Left lung (tissue), 10 donors: ENCODE measurements around the gene FAM9C. TPM values are rescaled to one million over a fixed set of nuclear protein-coding genes. Genes with fewer than 3 reads are reported as not detected.
A peak's percentile ranks its signal among the peaks of the same experiment; 100 is the strongest.

Experiments used
- ATAC-seq: fragments of 200-7000 bp; cut with Tn5 transposase; one replicate; pipeline ENCODE4 v1.9.1; 2020; ENCODE audit warnings: moderate library complexity
- DNase-seq, 4 donors: peaks; one replicate each; pipeline ENCODE4 v3.0.0-alpha.2; 2013 to 2020
- H3K27ac ChIP-seq, 2 donors: fragments of 200-600 bp; sonication (generic) in 1 of 2; one replicate each; pipeline versions ENCODE4 v1.5.0 to v1.8.0; 2020 to 2021
- H3K27me3 ChIP-seq, 2 donors: fragments of 200-600 bp; sonication (generic) in 1 of 2; one replicate each; pipeline versions ENCODE4 v1.5.0 to v1.8.0; 2020 to 2021
- H3K36me3 ChIP-seq, 2 donors: fragments of 200-600 bp; sonication (generic) in 1 of 2; one replicate each; pipeline versions ENCODE4 v1.5.0 to v1.8.0; 2020 to 2021
- H3K4me1 ChIP-seq, 2 donors: fragments of 200-600 bp; one replicate each; pipeline ENCODE4 v1.8.0; 2021
- H3K4me3 ChIP-seq, 2 donors: fragments of 200-600 bp; sonication (generic) in 1 of 2; one replicate each; pipeline versions ENCODE4 v1.5.0 to v1.8.0; 2020 to 2021; ENCODE audit warnings: mild to moderate bottlenecking in 1 of 2
- H3K9me3 ChIP-seq, 2 donors: fragments of 200-600 bp; sonication (generic) in 1 of 2; one replicate each; pipeline versions ENCODE4 v1.5.0 to v1.8.0; 2020 to 2021
- CTCF ChIP-seq, 2 donors: fragments of 200-600 bp; sonication (generic) in 1 of 2; IDR thresholded peaks; one replicate each; pipeline versions ENCODE4 v1.5.0 to v1.8.0; 2021; ENCODE audit warnings: antibody characterized with exemption in 2 of 2
- intact Hi-C, 2 donors: fragments of 100-400 bp; cut with DNase I; formaldehyde crosslinking; loops; one replicate each; pipeline versions ENCODE4 v1.11.2 to v1.14.2; 2022
- polyA plus RNA-seq, 6 donors: library from polyadenylated mRNA; unstranded; fragments of 120-200 nt; gene quantifications; one replicate each; pipeline ENCODE4 v1.2.1, GENCODE V29; 2013; ENCODE audit not compliant: insufficient read length in 6 of 6
- total RNA-seq, 2 donors: library from RNA; stranded (reverse); fragmentation: NEBNext Ultra II Directional; extraction: Animal tissue kit (Norgen Biotek cat#: 25700); gene quantifications; one replicate each; pipeline ENCODE4 v1.2.1, GENCODE V29; 2021
- donor health status: DM: no; HTN: yes; CAD: no.
- donor health status: DM: no; HTN: no; CAD: no.

FAM9C gene
- total and polyA plus RNA-seq, 8 donors: 0.11 to 0.77 (median 0.21) TPM; not detected in 2

DNA sequence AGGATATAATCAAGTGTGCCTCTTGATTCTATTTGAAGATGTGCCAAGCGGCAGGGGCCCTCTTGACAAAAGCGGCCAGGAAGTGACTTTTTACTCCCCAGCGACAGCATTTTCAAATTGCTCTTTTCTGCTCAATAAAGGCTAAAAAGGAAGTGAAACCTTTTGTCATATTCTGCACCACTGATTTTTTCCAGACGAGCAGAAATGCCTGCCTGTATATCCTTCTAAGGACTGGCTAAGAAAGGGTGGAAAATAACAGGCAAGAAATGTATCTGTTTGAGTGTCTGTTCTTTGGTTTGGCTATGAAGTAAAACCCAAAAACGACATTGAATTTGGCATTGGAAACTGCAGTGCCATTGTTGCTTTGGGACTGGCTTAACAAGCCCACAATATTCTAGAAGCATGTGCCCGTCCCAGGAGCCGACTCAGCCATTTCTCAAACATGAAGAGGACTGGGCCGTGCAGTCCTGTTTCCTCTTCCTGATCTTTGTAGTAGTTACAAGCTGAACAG, 44.1 kb downstream of the FAM9C start:
- TF ChIP-seq CTCF (IDR thresholded peaks at IDR 0.05): no peak
- Histone ChIP-seq H3K4me3 (no peak overlapping the region), H3K27me3 (no peaks in the 10 kb centered on the region), H3K36me3 (no peaks in the 10 kb centered on the region), H3K4me1 (peaks cover 7 to 49% of the 10 kb centered on the region in 2 donors), H3K9me3 (no peaks in the 10 kb centered on the region), H3K27ac (peak overlapping the region; percentile 62 to 80)
- DNase-seq: no peak
- peak; percentile 44 for ATAC-seq
- intact Hi-C loops: no loop called here

DNA sequence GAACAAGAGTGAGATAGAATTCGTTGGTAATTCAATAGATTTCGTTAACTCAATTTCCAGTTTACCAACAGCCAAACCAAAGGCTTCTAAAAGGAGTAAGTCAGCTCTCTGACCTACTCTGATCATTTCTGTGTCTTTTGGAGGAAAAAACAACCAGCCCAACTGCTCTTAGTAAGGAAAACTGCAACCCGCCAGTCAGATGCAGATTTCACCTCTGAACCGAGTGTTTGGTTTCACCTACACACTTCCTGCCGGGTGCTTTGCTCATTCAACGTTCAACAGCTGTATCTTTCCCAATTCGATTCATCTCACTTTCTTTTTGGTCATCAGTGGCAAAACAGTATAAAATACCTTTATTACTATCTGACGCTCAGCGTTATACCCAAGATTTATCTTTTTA, 45.0 kb downstream of the FAM9C start:
- no peak for DNase-seq
- ATAC-seq: no peak
- no peak for TF ChIP-seq CTCF (IDR thresholded peaks at IDR 0.05)
- H3K9me3 ChIP-seq: no peaks in the 10 kb centered on the region
- no peak overlapping the region for H3K4me3 ChIP-seq
- H3K36me3 ChIP-seq: no peaks in the 10 kb centered on the region
- H3K27me3 ChIP-seq: no peaks in the 10 kb centered on the region
- H3K4me1 ChIP-seq: peaks cover 7 to 49% of the 10 kb centered on the region in 2 donors
- intact Hi-C loops: no loop called here
- H3K27ac ChIP-seq: peak overlapping the region; percentile 62 to 80

- no peak for TF ChIP-seq CTCF (IDR thresholded peaks at IDR 0.05)
- no peak overlapping the region for H3K4me3 ChIP-seq
- no peaks in the 10 kb centered on the region for H3K36me3 ChIP-seq
- H3K4me1 ChIP-seq: peaks cover 7 to 49% of the 10 kb centered on the region in 2 donors
- peak overlapping the region; percentile 46 to 80 for H3K27ac ChIP-seq
- intact Hi-C loops: no loop called here
- DNase-seq (no peak), ATAC-seq (peak; percentile 71)
- H3K9me3 ChIP-seq: no peaks in the 10 kb centered on the region
- H3K27me3 ChIP-seq: no peaks in the 10 kb centered on the region
Observed at GRCh38 chrX:12997906-12998687, 46.3 kb downstream of the FAM9C start.

DNA sequence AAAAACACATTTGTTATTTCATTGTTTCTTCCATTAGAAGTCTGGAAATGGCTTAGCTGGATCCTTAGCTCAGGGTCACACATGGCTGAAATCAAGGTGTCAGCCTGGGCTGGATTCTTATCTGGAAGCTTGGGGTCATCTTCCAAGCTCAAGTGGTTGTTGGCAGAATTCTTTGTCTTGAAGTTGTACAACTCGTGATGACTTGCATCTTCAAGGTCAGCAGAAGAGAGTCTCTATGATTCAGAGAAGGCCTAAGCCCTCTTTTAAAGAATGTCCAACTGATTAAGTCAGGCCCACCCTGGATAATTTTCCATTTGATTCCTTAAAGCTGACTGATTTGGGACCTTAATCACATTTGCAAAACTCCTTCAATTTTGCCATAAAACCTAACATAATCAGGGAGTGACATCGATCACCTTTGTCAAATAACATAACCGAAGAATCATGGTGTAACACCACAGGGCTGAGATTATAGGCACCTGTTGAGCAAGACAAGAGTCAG, 47.4 kb downstream of the FAM9C start:
- Histone ChIP-seq H3K9me3 (no peaks in the 10 kb centered on the region), H3K27me3 (no peaks in the 10 kb centered on the region), H3K27ac (peak overlapping the region in 1 of 2 donors; percentile 30), H3K36me3 (no peaks in the 10 kb centered on the region), H3K4me1 (peaks cover 7 to 43% of the 10 kb centered on the region in 2 donors), H3K4me3 (no peak overlapping the region)
- intact Hi-C loops: no loop called here
- DNase-seq (no peak), ATAC-seq (no peak)
- no peak for TF ChIP-seq CTCF (IDR thresholded peaks at IDR 0.05)

DNA sequence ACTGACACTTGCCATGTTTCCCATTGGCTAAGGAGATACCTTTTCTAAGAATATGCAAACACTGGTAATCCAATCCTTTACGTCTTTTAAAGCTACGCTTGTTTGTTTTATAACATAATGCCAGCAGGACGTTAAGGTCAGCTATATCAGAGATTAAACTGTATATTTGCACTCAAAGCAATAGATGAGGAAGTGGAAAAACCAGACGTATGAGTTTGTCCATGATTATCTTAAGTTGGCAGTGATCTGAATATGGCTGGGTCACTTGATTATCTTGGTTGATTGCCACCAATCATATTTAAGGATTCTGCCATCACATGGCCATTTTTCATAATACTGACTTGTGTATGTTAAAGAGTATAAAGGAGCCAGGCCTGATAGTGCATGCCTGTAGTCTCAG, 50.1 kb downstream of the FAM9C start:
- H3K27me3 ChIP-seq: no peaks in the 10 kb centered on the region
- TF ChIP-seq CTCF (IDR thresholded peaks at IDR 0.05): no peak
- no peaks in the 10 kb centered on the region for H3K9me3 ChIP-seq
- DNase-seq (no peak), ATAC-seq (no peak)
- no peaks in the 10 kb centered on the region for H3K36me3 ChIP-seq
- H3K27ac ChIP-seq: no peak overlapping the region
- intact Hi-C loops: no loop called here
- no peak overlapping the region for H3K4me3 ChIP-seq
- H3K4me1 ChIP-seq: peaks cover under 1 to 18% of the 10 kb centered on the region in 2 donors
